Fibroblast of the aortic adventitia (primary cell): ENCODE measurements around the gene RCSD1. TPM values are rescaled to one million over a fixed set of nuclear protein-coding genes. Genes with fewer than 3 reads are reported as not detected.

Experiments
- DNase-seq: peaks from one replicate; pipeline ENCODE4 v3.0.0-alpha.2; 2010; ENCODE audit warnings: low read depth
- H3K4me3 ChIP-seq: 2 replicates; pipeline ENCODE4 v1.5.1; 2011; ENCODE audit warnings: low read depth, mild to moderate bottlenecking, control low read depth, low read length, moderate library complexity
- total RNA-seq: library from RNA; depleted of rRNA; stranded (reverse); fragments of >200 nt; gene quantifications from 2 replicates; pipeline ENCODE4 v1.2.3, GENCODE V29; 2012; ENCODE audit warnings: low replicate concordance
- TF ChIP-seq, protein P1 (sequence below): IDR thresholded peaks from 2 replicates; pipeline ENCODE4 v1.5.1; 2011; ENCODE audit warnings: mild to moderate bottlenecking, low read length, control low read depth, inconsistent platforms; ENCODE audit not compliant: insufficient read depth

The RCSD1 gene
- total RNA-seq, 1 donor = not detected

DNA sequence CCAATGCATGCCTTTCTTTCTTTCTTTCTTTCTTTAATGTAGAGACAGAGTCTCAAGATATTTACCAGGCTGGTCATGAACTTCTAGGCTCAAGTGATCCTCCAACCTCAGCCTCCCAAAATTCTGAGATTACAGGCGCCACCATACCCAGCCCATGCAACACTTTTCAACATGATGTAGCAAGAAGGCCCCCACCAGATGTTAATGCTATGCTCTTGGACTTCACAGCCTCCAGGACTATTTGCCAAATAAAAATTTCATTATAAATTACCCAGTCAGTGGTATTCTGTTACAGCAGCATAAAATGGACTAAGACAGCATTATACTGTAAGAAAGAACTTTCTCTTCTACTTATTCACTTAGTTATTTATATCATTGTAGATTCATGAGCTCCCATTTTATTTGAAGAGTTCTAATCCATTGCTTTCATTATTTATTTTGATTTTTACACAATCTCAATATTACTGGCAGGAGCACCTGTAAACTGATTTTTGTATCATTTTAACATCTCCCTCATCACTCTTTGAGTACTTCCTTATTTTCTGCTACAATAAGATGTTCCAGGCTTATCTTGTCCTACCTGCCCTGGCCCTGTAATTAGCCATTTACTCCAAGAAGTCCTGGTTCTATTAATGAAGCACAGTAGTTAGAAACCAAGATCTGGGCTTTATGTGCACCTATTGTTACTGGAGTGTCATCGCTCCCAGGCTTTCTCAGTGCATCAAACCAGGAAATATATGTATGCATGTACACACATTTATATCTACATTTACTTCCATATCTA is 4.8 kb upstream of the RCSD1 start:
- TF ChIP-seq, protein P1, sequence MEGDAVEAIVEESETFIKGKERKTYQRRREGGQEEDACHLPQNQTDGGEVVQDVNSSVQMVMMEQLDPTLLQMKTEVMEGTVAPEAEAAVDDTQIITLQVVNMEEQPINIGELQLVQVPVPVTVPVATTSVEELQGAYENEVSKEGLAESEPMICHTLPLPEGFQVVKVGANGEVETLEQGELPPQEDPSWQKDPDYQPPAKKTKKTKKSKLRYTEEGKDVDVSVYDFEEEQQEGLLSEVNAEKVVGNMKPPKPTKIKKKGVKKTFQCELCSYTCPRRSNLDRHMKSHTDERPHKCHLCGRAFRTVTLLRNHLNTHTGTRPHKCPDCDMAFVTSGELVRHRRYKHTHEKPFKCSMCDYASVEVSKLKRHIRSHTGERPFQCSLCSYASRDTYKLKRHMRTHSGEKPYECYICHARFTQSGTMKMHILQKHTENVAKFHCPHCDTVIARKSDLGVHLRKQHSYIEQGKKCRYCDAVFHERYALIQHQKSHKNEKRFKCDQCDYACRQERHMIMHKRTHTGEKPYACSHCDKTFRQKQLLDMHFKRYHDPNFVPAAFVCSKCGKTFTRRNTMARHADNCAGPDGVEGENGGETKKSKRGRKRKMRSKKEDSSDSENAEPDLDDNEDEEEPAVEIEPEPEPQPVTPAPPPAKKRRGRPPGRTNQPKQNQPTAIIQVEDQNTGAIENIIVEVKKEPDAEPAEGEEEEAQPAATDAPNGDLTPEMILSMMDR = no peak
- H3K4me3 ChIP-seq = no peak overlapping the region
- no peak for DNase-seq

DNA sequence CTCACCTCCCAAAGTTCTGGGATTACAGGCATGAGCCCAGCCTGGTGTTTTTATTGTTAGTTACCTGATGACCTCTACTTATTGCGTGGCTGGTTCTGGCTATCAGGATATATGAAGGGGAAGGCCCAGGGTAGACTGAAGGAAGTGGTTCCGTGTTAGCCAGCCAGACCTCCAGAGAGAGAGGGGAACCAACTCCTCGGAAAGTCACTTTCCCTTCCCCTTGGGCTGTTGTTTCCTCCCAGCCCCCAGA is 2.5 kb upstream of the RCSD1 start:
- TF ChIP-seq, protein P1 = no peak
- DNase-seq = no peak
- no peak overlapping the region for H3K4me3 ChIP-seq

DNA sequence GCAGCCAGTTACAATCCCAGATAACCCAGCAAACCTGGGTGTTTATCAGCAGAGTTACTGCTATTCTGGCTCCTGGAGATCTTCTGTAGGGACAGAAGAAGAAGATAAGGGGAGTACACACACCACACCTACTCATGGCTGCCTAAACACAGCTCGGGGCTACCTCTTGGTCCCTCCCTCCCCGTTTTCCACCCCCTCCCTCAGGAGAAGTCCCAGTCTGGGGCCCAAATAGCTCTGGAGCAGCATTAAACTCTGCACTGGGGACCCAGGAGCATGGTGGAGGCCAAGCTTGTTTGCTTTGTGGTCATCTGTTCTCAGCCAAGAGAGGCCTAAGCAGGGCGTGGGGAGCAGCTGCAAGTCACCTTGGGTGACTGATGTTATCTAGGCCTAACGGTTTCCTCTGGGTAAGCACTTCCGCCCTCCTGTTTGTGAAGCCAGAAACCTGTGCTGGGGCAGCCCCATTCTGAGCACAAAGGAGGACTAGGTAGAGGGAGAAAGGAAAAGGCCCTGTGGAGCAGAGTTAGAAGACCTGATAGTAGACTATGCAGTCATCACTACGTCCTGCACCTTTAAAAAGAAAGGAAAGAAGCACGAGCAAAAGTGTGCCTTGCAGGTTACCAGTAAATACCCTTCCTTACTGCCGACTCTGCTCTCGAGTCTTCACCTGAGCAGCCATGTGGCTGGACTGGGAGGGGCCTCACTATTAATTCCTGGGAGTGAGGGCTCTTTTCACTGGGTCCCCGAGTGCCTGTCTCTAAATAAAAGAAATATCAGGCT is 2.0 kb upstream of the RCSD1 start:
- H3K4me3 ChIP-seq = no peak overlapping the region
- DNase-seq = no peak
- TF ChIP-seq, protein P1 = no peak

DNA sequence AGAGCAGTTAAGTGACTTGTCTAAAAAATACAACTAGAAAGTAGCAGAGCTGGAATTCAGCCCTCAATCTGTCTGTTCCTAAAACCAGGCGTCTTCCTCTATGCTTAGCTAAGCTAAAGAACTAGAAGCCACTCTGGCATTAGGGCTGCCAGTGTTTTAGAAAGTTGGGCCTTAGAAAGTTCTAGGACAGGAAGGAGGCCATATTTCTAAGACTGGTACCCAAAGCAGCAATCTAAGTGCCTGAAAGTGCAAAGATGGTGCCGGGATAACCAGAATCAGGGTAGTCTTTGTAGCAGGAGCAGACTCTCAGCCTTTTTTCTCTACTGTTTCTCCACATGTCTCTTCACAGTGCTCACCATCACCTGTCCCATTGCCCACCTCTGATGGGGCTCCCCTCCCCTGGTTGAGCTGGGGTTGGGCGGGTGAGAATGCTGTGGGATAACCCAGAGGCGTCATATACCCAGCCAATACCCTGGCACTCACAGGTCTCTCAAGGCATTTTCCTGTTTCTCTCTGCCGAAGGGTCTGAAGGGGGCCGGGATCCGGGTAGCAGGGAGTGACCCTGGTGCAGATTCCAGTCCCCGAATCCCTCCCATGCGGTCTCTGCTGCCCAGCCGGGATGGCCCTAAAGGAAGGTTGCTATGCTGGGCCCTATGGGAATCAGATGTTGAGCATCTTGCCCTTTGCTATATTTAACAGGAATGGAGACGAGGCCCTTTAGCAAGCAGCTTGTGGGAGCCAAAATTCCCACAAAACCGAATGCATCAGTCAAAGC is 1.1 kb upstream of the RCSD1 start:
- no peak for DNase-seq
- H3K4me3 ChIP-seq = no peak overlapping the region
- TF ChIP-seq, protein P1 = no peak

DNA sequence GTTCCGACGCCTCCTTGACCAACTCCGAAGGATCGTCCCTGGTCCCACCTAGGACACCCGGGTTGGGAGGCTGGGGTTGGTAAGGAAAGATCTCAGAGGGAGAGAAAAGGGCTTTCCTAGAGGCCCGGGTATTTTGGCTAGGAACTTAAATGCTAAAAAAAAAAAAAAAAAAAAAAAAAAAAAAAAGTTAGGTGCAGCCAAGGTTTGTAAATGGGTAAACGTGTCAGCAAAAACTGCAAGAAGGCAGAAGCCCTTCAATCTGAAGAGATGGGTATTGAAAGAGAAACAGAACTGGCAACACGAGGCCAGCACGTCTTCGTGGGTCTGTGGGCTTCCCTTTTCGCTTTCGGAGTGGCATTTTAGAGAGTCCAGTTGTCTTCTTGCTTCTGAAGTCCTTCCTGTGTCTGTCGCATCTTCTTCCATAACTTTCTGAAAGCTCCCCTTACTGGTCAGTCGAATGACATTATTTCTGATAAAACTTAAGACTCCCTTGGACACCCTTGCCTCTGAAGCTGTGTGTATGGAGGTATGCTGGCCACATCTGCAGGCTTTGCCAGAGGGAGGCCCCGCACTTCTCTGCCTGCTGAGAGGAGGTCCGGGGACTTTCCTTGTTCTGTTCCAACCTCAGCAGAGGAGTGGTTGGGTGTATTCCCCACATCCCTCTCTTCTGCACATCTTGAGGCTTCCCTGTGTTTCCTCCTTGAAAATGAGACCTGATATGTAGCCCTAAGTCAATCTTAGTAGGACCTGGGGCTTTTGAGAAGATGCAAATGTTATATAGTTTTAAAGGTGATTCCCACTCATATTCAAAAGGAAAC is 745 bp downstream of the RCSD1 start:
- TF ChIP-seq, protein P1 = no peak
- peak overlapping the region; percentile 53 for H3K4me3 ChIP-seq
- DNase-seq = no peak

DNA sequence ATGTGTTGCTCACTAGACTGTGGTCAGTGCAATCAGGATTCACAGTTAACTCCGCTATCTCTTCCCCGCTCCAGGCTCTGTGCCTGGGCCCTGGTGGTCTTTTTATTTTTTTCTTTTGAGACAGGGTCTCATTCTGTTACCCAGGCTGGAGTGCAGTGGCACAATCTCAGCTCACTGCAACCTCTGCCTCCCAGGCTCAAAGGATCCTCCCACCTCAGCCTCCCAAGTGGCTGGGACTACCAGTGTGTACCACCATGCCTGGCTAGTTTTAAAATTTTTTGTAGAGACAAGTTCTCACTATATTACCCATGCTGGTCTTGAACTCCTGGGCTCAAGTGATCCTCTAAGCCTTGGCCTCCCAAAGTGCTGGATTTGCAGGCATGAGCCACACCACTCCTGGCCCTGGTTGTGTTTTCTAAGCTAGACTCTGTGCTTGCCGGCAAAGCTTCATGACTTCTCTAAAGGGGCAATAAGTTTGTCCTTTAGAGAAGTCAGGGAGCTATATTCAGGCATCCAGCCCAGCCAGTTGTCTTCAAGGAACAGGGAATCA is 1.4 kb downstream of the RCSD1 start:
- no peak for DNase-seq
- no peak overlapping the region for H3K4me3 ChIP-seq
- TF ChIP-seq, protein P1 = no peak
